SK-N-SH treated with all-trans-retinoic acid at 6 μM for 48 hours (cell line): ENCODE measurements around the gene IL22.

Experiments used
- ARNTL ChIP-seq: fragments of 450-650 bp; formaldehyde crosslinking; IDR thresholded peaks from 2 replicates; pipeline ENCODE4 v1.5.0; 2020; ENCODE audit warnings: low read depth, mild to moderate bottlenecking, moderate library complexity, borderline replicate concordance
- ESRRG ChIP-seq: fragments of 250-450 bp; sonication (Bioruptor Pico); IDR thresholded peaks from 2 replicates; pipeline ENCODE4 v1.6.1; 2021; ENCODE audit warnings: mild to moderate bottlenecking
- GLIS3 ChIP-seq: fragments of 250-450 bp; sonication (Bioruptor Pico); IDR thresholded peaks from 2 replicates; pipeline ENCODE4 v1.5.0; 2020; ENCODE audit warnings: mild to moderate bottlenecking, moderate library complexity
- ISL1 ChIP-seq: fragments of 250-450 bp; sonication (Bioruptor Pico); IDR thresholded peaks from 2 replicates; pipeline ENCODE4 v2.1.2; 2022; ENCODE audit warnings: mild to moderate bottlenecking, moderate library complexity
- POU6F1 ChIP-seq: fragments of 250-450 bp; sonication (Bioruptor Pico); IDR thresholded peaks from 2 replicates; pipeline ENCODE4 v1.8.0; 2021; ENCODE audit warnings: low read depth, mild to moderate bottlenecking, moderate library complexity, borderline replicate concordance
- RARB ChIP-seq: fragments of 250-450 bp; sonication (Bioruptor Pico); IDR thresholded peaks from 2 replicates; pipeline ENCODE4 v1.8.0; 2021; ENCODE audit warnings: mild to moderate bottlenecking, moderate library complexity
- SNAI2 ChIP-seq: fragments of 250-450 bp; sonication (Bioruptor Pico); IDR thresholded peaks from 2 replicates; pipeline ENCODE4 v1.5.0; 2020; ENCODE audit warnings: mild to moderate bottlenecking, moderate library complexity
- TOX ChIP-seq: fragments of 250-450 bp; sonication (Bioruptor Pico); IDR thresholded peaks from 2 replicates; pipeline ENCODE4 v1.8.0; 2021; ENCODE audit warnings: mild to moderate bottlenecking, moderate library complexity, borderline replicate concordance
- ZFP3 ChIP-seq: fragments of 250-450 bp; sonication (Bioruptor Pico); IDR thresholded peaks from 2 replicates; pipeline ENCODE4 v1.5.0; 2020; ENCODE audit warnings: mild to moderate bottlenecking, moderate library complexity
- ZFP30 ChIP-seq: fragments of 450-650 bp; formaldehyde crosslinking; IDR thresholded peaks from 2 replicates; pipeline ENCODE4 v1.5.0; 2022; ENCODE audit warnings: mild to moderate bottlenecking, moderate library complexity
- ZNF565 ChIP-seq: fragments of 450-650 bp; formaldehyde crosslinking; conservative IDR thresholded peaks from 2 replicates; pipeline ENCODE4 v1.5.0; 2020; ENCODE audit warnings: low read depth, mild to moderate bottlenecking, moderate library complexity
- TF ChIP-seq, protein P1 (sequence below): fragments of 250-450 bp; sonication (Bioruptor Pico); IDR thresholded peaks from 2 replicates; pipeline ENCODE4 v1.8.0; 2020; ENCODE audit warnings: mild to moderate bottlenecking, moderate library complexity, borderline replicate concordance
- TF ChIP-seq, protein P2 (sequence below): fragments of 250-450 bp; sonication (Bioruptor Pico); IDR thresholded peaks from 2 replicates; pipeline ENCODE4 v1.5.1; 2020; ENCODE audit warnings: low read depth, mild to moderate bottlenecking, moderate library complexity

DNA sequence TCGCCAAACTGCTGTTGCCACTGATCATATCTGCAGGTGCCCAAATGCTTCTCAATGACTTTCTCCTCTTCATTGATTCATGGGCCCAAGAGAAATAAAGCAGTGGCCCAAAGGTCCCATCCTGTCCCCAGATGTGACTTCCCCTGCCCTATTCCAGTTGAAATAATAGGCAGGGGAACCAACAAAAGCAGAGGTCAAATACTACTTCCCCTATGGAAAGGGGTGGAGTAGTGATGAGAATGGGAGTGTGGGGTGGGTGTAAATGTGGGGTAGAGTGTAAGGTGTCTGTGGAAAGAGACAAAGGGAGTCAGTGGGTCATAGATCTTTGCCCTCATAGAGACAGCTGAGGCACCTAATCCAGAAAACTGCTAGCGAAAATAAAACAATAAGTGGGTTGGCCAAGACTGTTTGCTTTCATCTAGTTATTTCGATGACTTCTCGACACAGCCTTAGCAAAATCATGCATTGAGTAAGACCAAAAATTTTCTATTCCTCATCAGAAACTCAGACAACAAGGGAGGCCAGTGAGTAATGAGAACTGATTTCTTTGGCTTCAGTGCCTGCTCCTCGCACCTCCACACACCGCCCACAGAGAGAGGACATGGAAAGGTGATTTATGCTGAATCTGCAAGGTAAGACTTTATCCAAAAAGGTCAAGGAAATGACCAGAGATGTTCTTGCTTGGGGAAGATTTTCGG, 10.9 kb upstream of the IL22 start:
- TF ChIP-seq, protein P1, sequence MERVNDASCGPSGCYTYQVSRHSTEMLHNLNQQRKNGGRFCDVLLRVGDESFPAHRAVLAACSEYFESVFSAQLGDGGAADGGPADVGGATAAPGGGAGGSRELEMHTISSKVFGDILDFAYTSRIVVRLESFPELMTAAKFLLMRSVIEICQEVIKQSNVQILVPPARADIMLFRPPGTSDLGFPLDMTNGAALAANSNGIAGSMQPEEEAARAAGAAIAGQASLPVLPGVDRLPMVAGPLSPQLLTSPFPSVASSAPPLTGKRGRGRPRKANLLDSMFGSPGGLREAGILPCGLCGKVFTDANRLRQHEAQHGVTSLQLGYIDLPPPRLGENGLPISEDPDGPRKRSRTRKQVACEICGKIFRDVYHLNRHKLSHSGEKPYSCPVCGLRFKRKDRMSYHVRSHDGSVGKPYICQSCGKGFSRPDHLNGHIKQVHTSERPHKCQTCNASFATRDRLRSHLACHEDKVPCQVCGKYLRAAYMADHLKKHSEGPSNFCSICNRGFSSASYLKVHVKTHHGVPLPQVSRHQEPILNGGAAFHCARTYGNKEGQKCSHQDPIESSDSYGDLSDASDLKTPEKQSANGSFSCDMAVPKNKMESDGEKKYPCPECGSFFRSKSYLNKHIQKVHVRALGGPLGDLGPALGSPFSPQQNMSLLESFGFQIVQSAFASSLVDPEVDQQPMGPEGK (CRISPR knock-in tag) = no peak
- TF ChIP-seq SNAI2 (CRISPR knock-in tag) = no peak
- no peak for TF ChIP-seq ISL1 (CRISPR knock-in tag)
- TF ChIP-seq ZFP3 (CRISPR knock-in tag) = no peak
- TF ChIP-seq, protein P2, sequence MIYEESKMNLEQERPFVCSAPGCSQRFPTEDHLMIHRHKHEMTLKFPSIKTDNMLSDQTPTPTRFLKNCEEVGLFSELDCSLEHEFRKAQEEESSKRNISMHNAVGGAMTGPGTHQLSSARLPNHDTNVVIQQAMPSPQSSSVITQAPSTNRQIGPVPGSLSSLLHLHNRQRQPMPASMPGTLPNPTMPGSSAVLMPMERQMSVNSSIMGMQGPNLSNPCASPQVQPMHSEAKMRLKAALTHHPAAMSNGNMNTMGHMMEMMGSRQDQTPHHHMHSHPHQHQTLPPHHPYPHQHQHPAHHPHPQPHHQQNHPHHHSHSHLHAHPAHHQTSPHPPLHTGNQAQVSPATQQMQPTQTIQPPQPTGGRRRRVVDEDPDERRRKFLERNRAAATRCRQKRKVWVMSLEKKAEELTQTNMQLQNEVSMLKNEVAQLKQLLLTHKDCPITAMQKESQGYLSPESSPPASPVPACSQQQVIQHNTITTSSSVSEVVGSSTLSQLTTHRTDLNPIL (CRISPR knock-in tag) = no peak
- no peak for TF ChIP-seq ARNTL (CRISPR knock-in tag)
- no peak for TF ChIP-seq ZNF565 (CRISPR knock-in tag)
- TF ChIP-seq POU6F1 (CRISPR knock-in tag) = no peak
- no peak for TF ChIP-seq TOX
- TF ChIP-seq RARB (CRISPR knock-in tag) = no peak
- TF ChIP-seq GLIS3 (CRISPR knock-in tag) = no peak
- no peak for TF ChIP-seq ZFP30
- TF ChIP-seq ESRRG = no peak
